Adrenal gland (tissue), 19 donors: ENCODE data around the gene TMCC1. TPM values are rescaled to one million over a fixed set of nuclear protein-coding genes. Genes with fewer than 3 reads are reported as not detected.
A peak's percentile ranks its signal among the peaks of the same experiment; 100 is the strongest.

Source experiments
- DNase-seq, 7 donors: peaks; one replicate each; pipeline ENCODE4 v3.0.0-alpha.2; 2019 to 2020
- H3K27ac ChIP-seq, 5 donors: fragments of 200-600 bp; sonication (generic) in 4 of 5; 1 replicate in 3 of 5; 2 replicates in 2 of 5; pipeline versions ENCODE4 v1.5.1 to v1.8.0; 2016 to 2020; ENCODE audit warnings: mild to moderate bottlenecking in 1 of 5
- H3K27me3 ChIP-seq: fragments of 200-600 bp; 2 replicates; pipeline ENCODE4 v1.8.0; 2021
- H3K36me3 ChIP-seq, 2 donors: fragments of 200-600 bp; replicated peaks in 1 of 2; 1 replicate in 1 of 2; 2 replicates in 1 of 2; pipeline versions ENCODE4 v1.5.1 to v1.8.0; 2018 to 2022
- H3K4me1 ChIP-seq, 2 donors: fragments of 200-600 bp; replicated peaks in 1 of 2; 1 replicate in 1 of 2; 2 replicates in 1 of 2; pipeline versions ENCODE4 v1.5.1 to v1.8.0; 2018 to 2021
- H3K4me3 ChIP-seq, 4 donors: fragments of 200-600 bp; sonication (generic) in 3 of 4; one replicate each; pipeline ENCODE4 v1.5.1; 2016 to 2018
- H3K9me3 ChIP-seq, 3 donors: fragments of 200-600 bp; sonication (generic) in 1 of 3; replicated peaks in 1 of 3; 1 replicate in 2 of 3; 2 replicates in 1 of 3; pipeline versions ENCODE4 v1.5.1 to v1.8.0; 2016 to 2021
- CTCF ChIP-seq, 6 experiments: fragments of 450-650 bp in 4 of 6; fragments of 200-600 bp in 2 of 6; sonication (generic) in 1 of 6; IDR thresholded peaks; 1 replicate in 5 of 6; 2 replicates in 1 of 6; pipeline versions ENCODE4 v1.5.1 to v1.8.0; 2016 to 2021; ENCODE audit warnings: antibody characterized with exemption in 6 of 6, mild to moderate bottlenecking in 2 of 6, moderate library complexity in 1 of 6
- POLR2A ChIP-seq, 2 donors: fragments of 450-650 bp; IDR thresholded peaks; one replicate each; pipeline ENCODE4 v1.6.1; 2017; ENCODE audit warnings: antibody characterized with exemption in 2 of 2, mild to moderate bottlenecking in 2 of 2, moderate library complexity in 1 of 2
- WGBS, 4 donors: extraction: QIAGEN DNeasy Blood & Tissue Kit in 2 of 4; methylation state at CpG; one replicate each; pipeline versions ENCODE4 v1.1.5 to v1.1.7; 2013 to 2017; 5-methylcytosine and 5-hydroxymethylcytosine counted together
- intact Hi-C, 2 donors: fragments of 100-400 bp; cut with DNase I; formaldehyde crosslinking; loops; one replicate each; pipeline versions ENCODE4 v1.14.1 to v1.15.0; 2022 to 2023
- long read RNA-seq, 10 donors: library from polyadenylated mRNA in 3 of 10; unstranded in 2 of 10; stranded (forward) in 1 of 10; transcript quantifications; one replicate each; pipeline ENCODE4 v2.0.0 and lab custom pipeline, GENCODE V29; 2021 to 2026
- polyA plus RNA-seq, 3 donors: library from polyadenylated mRNA; stranded (reverse); fragments of 200-250 nt in 2 of 3; fragments of 350-450 nt in 1 of 3; fragmentation: Illumina TruSeq in 1 of 3; extraction: RNeasy Lipid Tissue Mini Kit (QIAGEN cat#74804) in 1 of 3; gene quantifications; one replicate each; pipeline ENCODE4 v1.2.3, GENCODE V29; 2013 to 2014
- total RNA-seq, 9 donors: library from RNA; depleted of rRNA in 4 of 9; stranded (reverse); fragments of >200 nt in 4 of 9; fragments of 120-200 nt in 1 of 9; fragmentation: NEBNext Ultra II Directional in 1 of 9; extraction: Animal tissue kit (Norgen Biotek cat#: 25700) in 1 of 9; gene quantifications; one replicate each; pipeline versions ENCODE4 v1.1.0 to v1.2.4, GENCODE V29; 2013 to 2023
- donor health status: healthy with polysubstance abuse.
- donor health status: Bipolar disorder and iron deficiency.
- donor health status: DM: yes; HTN: yes; CAD: no.
- donor health status: DM: no; HTN: no; CAD: no.
- donor health status: DM: no; HTN: no; CAD: no.
- donor health status: DM: yes; HTN: yes; CAD: no.

The TMCC1 gene
- total RNA-seq: 100 to 1,000 TPM in 1 of 9 donors, 10 to 100 TPM in 8; 21.6 to 141 (median 24.3) TPM
- 10 to 100 TPM in 2 of 3 donors, 1 to 10 TPM in 1; 6.3 to 15.0 (median 11.6) TPM for polyA plus RNA-seq
- long read RNA-seq, donor 1, partial matches to known transcripts: 0 of 1 reads
- long read RNA-seq, donor 1, other reads (novel, unspliced or antisense): 0 of 1 reads
- long read RNA-seq, donor 2, partial matches to known transcripts: 0 of 2 reads
- long read RNA-seq, donor 2, other reads (novel, unspliced or antisense): 0 of 2 reads
- long read RNA-seq, donor 3: 0 reads
- long read RNA-seq, donor 4, partial matches to known transcripts: 1 of 10 reads
- long read RNA-seq, donor 4, other reads (novel, unspliced or antisense): 9 of 10 reads
- long read RNA-seq, donor 5, full-length matches to known transcripts: 2 of 31 reads
- long read RNA-seq, donor 5, partial matches to known transcripts: 0 of 31 reads
- long read RNA-seq, donor 5, other reads (novel, unspliced or antisense): 29 of 31 reads
- long read RNA-seq, donor 6, partial matches to known transcripts: 0 of 8 reads
- long read RNA-seq, donor 6, other reads (novel, unspliced or antisense): 8 of 8 reads
- long read RNA-seq, donor 7: 0 reads
- long read RNA-seq, donor 8, partial matches to known transcripts: 0 of 1 reads
- long read RNA-seq, donor 8, other reads (novel, unspliced or antisense): 0 of 1 reads
- long read RNA-seq, donor 9: 0 reads
- long read RNA-seq, donor 10: 0 reads

GRCh38 chr3:129893581-129894070 is at the start of gene TMCC1:
TSS of gene TMCC1 (minus strand) at chr3:129893711.
- intact Hi-C loops: loop anchor here in 1 of 2 donors (10.0 kb wide), 1 partner anchor 59 kb away; no protein-coding TSS in a partner anchor
- no peak for TF ChIP-seq CTCF (IDR thresholded peaks at IDR 0.05)
- no peak for TF ChIP-seq POLR2A (IDR thresholded peaks at IDR 0.05)
- Histone ChIP-seq H3K9me3 (no peaks in the 10 kb centered on the region), H3K4me3 (peak within 1 kb of the TSS; percentile 21 to 91 (median 81)), H3K36me3 (no peaks in the 10 kb centered on the region), H3K27ac (peak within 1 kb of the TSS; percentile 88 to 95 (median 93)), H3K27me3 (no peaks in the 10 kb centered on the region), H3K4me1 (peaks cover 35 to 47% of the 10 kb centered on the region in 2 donors)
- peak; percentile 76 to 87 (median 84) for DNase-seq
- WGBS, 4 donors: 0 to 2% (median 1%) methylated on average over 7 to 60 of the region's 60 CpGs

GRCh38 chr3:129943020-129943419 is 49.5 kb upstream of the TMCC1 start:
- DNase-seq: no peak
- Histone ChIP-seq H3K4me1 (no peaks in the 10 kb centered on the region), H3K9me3 (no peaks in the 10 kb centered on the region), H3K27ac (no peak overlapping the region), H3K27me3 (peaks cover 4% of the 10 kb centered on the region), H3K4me3 (no peak overlapping the region), H3K36me3 (no peaks in the 10 kb centered on the region)
- WGBS, 4 donors: 71 to 87% (median 73%) methylated on average over 3 of the region's 3 CpGs
- TF ChIP-seq CTCF (IDR thresholded peaks at IDR 0.05) (no peak), POLR2A (IDR thresholded peaks at IDR 0.05) (no peak)
- intact Hi-C loops: loop anchor here in 1 of 2 donors (5.0 to 10.0 kb wide), 2 partner anchors 59 to 152 kb away; no protein-coding TSS in a partner anchor

- Histone ChIP-seq H3K4me1 (no peaks in the 10 kb centered on the region), H3K27ac (no peak overlapping the region), H3K36me3 (no peaks in the 10 kb centered on the region), H3K9me3 (no peaks in the 10 kb centered on the region), H3K4me3 (no peak overlapping the region), H3K27me3 (peaks cover 4% of the 10 kb centered on the region)
- intact Hi-C loops: loop anchor here in 1 of 2 donors (5.0 to 10.0 kb wide), 2 partner anchors 60 to 153 kb away; no protein-coding TSS in a partner anchor
- WGBS, 4 donors: 13 to 18% (median 16%) methylated on average over 7 of the region's 7 CpGs
- DNase-seq: peak; percentile 48 to 85 (median 65)
- TF ChIP-seq POLR2A (IDR thresholded peaks at IDR 0.05) (no peak), CTCF (IDR thresholded peaks at IDR 0.05) (peak; percentile 67 to 92 (median 86))
Observed at GRCh38 chr3:129942296-129942695, 48.8 kb upstream of the TMCC1 start.

- intact Hi-C loops: loop anchor here in 1 of 2 donors (5.0 to 10.0 kb wide), 2 partner anchors 62 to 155 kb away; no protein-coding TSS in a partner anchor
- H3K27me3 ChIP-seq: no peaks in the 10 kb centered on the region
- 83 to 92% (median 88%) methylated on average over 3 of the region's 3 CpGs for WGBS, 4 donors
Observed at GRCh38 chr3:129940086-129940485, 46.6 kb upstream of the TMCC1 start.

More at GRCh38 chr3:129940086-129940485, 46.6 kb upstream of the TMCC1 start:
- Histone ChIP-seq H3K4me1 (no peaks in the 10 kb centered on the region), H3K4me3 (no peak overlapping the region), H3K27ac (no peak overlapping the region), H3K36me3 (no peaks in the 10 kb centered on the region), H3K9me3 (no peaks in the 10 kb centered on the region)
- no peak for DNase-seq
- TF ChIP-seq CTCF (IDR thresholded peaks at IDR 0.05): no peak
- TF ChIP-seq POLR2A (IDR thresholded peaks at IDR 0.05): no peak
